Transverse colon (tissue), 4 donors: ENCODE measurements around the gene PTPRD.

Source experiments
- CTCF ChIP-seq, 5 experiments: fragments of 200-600 bp in 3 of 5; fragments of 450-650 bp in 2 of 5; sonication (generic) in 3 of 5; IDR thresholded peaks; 1 replicate in 2 of 5; 2 replicates in 3 of 5; pipeline ENCODE4 v1.5.1; 2016 to 2017; ENCODE audit warnings: antibody characterized with exemption in 5 of 5, inconsistent platforms in 3 of 5, mild to moderate bottlenecking in 2 of 5, moderate library complexity in 1 of 5
- EP300 ChIP-seq: sonication (generic); formaldehyde crosslinking; IDR thresholded peaks from one replicate; pipeline ENCODE4 v1.6.1; 2017; ENCODE audit warnings: antibody characterized with exemption, low read depth
- POLR2AphosphoS5 ChIP-seq, 3 donors: sonication (generic); formaldehyde crosslinking; IDR thresholded peaks; one replicate each; pipeline ENCODE4 v1.6.1; 2016; ENCODE audit warnings: antibody characterized with exemption in 3 of 3

- TF ChIP-seq CTCF (IDR thresholded peaks at IDR 0.05) (no peak), EP300 (no peak), POLR2AphosphoS5 (IDR thresholded peaks at IDR 0.05) (no peak)
These were observed 2069.6 kb downstream of the PTPRD start for GRCh38 chr9:8543219-8543618.
